Tracheal epithelial cell (primary cell): Measurements from ENCODE around the gene ZNF658. TPM values are rescaled to one million over a fixed set of nuclear protein-coding genes. Genes with fewer than 3 reads are reported as not detected.

Experiments
- total RNA-seq: library from RNA; depleted of rRNA; stranded (reverse); fragments of >200 nt; gene quantifications from 2 replicates; pipeline ENCODE4 v1.2.1, GENCODE V29; 2014

Gene ZNF658
- 2.7 and 5.3 TPM in 2 replicates for total RNA-seq

DNA sequence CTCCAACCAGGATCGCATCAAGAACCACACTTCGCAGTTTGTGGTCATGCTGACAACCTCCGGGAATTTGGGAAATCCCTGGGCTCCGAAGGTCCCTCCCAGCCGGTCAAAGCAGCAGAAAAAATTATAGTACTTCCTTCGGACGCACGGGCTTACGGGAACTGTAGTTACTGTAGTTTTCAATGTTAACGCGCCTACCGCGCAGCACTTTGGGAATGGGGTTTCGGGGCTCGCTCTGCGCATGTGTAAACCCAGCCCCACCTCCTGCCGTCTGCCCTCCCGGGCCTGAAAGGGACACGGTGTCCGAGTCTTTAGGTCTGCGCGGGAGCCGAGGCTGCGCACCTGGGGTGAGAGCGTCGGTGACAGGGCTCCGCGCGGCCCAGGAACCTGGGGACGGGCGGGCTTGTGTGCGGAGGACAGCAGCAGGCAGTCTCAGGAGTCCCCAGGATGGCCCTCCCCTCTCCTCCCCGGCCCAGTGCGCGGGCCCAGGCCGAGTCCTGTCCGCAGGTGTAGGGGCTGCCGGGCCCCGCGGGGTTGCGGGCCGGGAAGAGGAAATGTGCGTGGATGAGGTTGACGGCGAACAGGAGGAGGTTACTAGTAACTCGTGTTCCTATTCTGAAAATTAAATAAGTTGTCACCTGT, at the start of gene ZNF658:
Gene ZNF658 (plus strand): TSS at position 236 of the 642 bp plus-strand sequence. CDS start 2,837 bp downstream, outside the sequence.

Other genes with a start within 250 kb of the ZNF658 start
- gene SPATA31A3, start 91.8 kb downstream of the ZNF658 start, total RNA-seq, result not detected in 2 replicates